ENCODE results near the gene HABP4.

- no peak for TF ChIP-seq CTCF (IDR thresholded peaks at IDR 0.05)
- no peak for TF ChIP-seq EP300 (IDR thresholded peaks at IDR 0.05)
- TF ChIP-seq POLR2A (IDR thresholded peaks at IDR 0.05): no peak
Measured at GRCh38 chr9:96460470-96460869, 10.5 kb downstream of the HABP4 start.
